Peyer's patch (tissue), 4 donors: ENCODE measurements around the gene DNAJC5G.

Source experiments
- CTCF ChIP-seq, 6 experiments: fragments of 450-650 bp in 4 of 6; fragments of 200-600 bp in 2 of 6; sonication (generic) in 1 of 6; IDR thresholded peaks; one replicate each; pipeline ENCODE4 v1.5.1; 2017 to 2019; ENCODE audit warnings: antibody characterized with exemption in 6 of 6, mild to moderate bottlenecking in 3 of 6, moderate library complexity in 1 of 6
- POLR2A ChIP-seq, 2 donors: fragments of 450-650 bp; IDR thresholded peaks; one replicate each; pipeline ENCODE4 v1.5.1; 2017; ENCODE audit warnings: antibody characterized with exemption in 2 of 2, mild to moderate bottlenecking in 2 of 2, moderate library complexity in 2 of 2

GRCh38 chr2:27281442-27281841, 6.2 kb downstream of the DNAJC5G start:
- TF ChIP-seq CTCF (IDR thresholded peaks at IDR 0.05) (no peak), POLR2A (IDR thresholded peaks at IDR 0.05) (no peak)
